Measurements from ENCODE around the gene OR8G5.

Gene OR8G5

DNA sequence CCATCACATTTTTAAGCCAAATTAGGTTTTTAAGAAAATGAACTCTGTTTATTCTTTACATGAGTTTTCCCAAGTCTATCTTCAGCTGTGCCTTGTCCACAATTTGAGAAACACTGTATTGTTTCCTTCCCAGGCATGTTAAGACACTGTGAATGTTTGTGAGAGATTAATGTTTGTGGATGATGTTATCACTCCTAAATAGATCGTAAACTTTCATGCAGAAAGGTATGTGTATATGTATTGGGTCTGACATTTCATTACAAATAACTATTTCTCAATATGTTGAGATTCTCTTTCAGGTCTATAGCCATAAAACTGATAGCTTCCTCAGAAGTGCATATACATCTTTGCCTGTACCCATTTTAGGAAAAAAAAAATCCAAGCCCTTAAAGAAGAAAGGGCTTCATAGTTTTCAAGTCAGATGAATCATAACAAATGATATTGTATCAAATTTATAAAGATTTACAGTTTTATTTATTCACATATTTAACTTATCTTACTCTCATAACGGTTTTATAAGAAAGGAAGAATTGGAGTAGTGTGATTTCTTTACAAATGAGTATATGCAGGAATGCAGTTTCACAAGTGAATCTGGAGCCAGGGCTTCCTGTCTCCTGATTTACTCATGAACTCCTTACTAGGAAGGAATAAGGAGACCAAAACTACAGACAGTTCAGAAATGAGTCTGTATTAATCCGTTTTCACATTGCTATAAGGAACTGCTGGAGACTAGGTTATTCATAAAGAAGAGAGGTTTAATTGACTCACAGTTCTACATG lies 46.4 kb downstream of the OR8G5 start:
- ATAC-seq, result no peak
- TF ChIP-seq ISL1 (CRISPR knock-in tag; IDR thresholded peaks at IDR 0.05) (no peak), ZNF70 (CRISPR knock-in tag; IDR thresholded peaks at IDR 0.05) (no peak), PPARA (CRISPR knock-in tag; IDR thresholded peaks at IDR 0.05; ENCODE audit: borderline replicate concordance) (no peak)
- TF ChIP-seq, protein P1, sequence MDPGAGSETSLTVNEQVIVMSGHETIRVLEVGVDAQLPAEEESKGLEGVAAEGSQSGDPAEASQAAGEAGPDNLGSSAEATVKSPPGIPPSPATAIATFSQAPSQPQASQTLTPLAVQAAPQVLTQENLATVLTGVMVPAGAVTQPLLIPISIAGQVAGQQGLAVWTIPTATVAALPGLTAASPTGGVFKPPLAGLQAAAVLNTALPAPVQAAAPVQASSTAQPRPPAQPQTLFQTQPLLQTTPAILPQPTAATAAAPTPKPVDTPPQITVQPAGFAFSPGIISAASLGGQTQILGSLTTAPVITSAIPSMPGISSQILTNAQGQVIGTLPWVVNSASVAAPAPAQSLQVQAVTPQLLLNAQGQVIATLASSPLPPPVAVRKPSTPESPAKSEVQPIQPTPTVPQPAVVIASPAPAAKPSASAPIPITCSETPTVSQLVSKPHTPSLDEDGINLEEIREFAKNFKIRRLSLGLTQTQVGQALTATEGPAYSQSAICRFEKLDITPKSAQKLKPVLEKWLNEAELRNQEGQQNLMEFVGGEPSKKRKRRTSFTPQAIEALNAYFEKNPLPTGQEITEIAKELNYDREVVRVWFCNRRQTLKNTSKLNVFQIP (CRISPR knock-in tag; IDR thresholded peaks at IDR 0.05; ENCODE audit: borderline replicate concordance, low read depth), result no peak

DNA sequence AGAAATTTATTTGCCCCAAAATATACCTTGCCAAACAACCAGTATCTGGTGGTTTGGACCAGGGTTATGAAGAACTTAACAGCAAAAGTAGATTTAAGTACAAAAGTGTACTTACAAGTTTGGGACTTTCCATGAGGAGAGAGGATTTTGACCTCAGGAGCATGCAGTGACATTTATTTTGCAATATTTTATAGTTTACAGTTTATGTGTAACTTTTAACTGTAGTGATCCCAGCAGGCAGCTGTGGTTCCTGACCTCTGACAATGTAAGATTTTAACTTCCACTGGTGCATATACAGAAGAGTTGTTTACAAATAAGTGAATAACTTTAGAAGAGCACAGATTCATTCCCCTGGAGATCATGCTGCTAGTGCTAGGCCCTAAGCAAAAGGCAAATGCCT lies 50.9 kb downstream of the OR8G5 start:
- TF ChIP-seq ZNF565 (CRISPR knock-in tag; conservative IDR thresholded peaks at IDR 0.05; ENCODE audit: low read depth) (no peak), PPARA (CRISPR knock-in tag; IDR thresholded peaks at IDR 0.05; ENCODE audit: borderline replicate concordance) (no peak), RARB (CRISPR knock-in tag; IDR thresholded peaks at IDR 0.05) (no peak), ARNTL (CRISPR knock-in tag; IDR thresholded peaks at IDR 0.05; ENCODE audit: borderline replicate concordance, low read depth) (no peak), BACH2 (CRISPR knock-in tag; IDR thresholded peaks at IDR 0.05; ENCODE audit: borderline replicate concordance) (no peak), TCF4 (CRISPR knock-in tag; IDR thresholded peaks at IDR 0.05; ENCODE audit: borderline replicate concordance) (no peak), ESRRG (CRISPR knock-in tag; IDR thresholded peaks at IDR 0.05) (no peak), ZC3H10 (CRISPR knock-in tag; IDR thresholded peaks at IDR 0.05) (no peak), CSDC2 (CRISPR knock-in tag; IDR thresholded peaks at IDR 0.05) (no peak), ZNF70 (CRISPR knock-in tag; IDR thresholded peaks at IDR 0.05) (no peak), TOX (CRISPR knock-in tag; IDR thresholded peaks at IDR 0.05; ENCODE audit: borderline replicate concordance) (no peak), ZFP30 (CRISPR knock-in tag; IDR thresholded peaks at IDR 0.05) (no peak)
- TF ChIP-seq, protein P2, sequence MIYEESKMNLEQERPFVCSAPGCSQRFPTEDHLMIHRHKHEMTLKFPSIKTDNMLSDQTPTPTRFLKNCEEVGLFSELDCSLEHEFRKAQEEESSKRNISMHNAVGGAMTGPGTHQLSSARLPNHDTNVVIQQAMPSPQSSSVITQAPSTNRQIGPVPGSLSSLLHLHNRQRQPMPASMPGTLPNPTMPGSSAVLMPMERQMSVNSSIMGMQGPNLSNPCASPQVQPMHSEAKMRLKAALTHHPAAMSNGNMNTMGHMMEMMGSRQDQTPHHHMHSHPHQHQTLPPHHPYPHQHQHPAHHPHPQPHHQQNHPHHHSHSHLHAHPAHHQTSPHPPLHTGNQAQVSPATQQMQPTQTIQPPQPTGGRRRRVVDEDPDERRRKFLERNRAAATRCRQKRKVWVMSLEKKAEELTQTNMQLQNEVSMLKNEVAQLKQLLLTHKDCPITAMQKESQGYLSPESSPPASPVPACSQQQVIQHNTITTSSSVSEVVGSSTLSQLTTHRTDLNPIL (CRISPR knock-in tag; IDR thresholded peaks at IDR 0.05; ENCODE audit: low read depth), result no peak
- TF ChIP-seq, protein P3, sequence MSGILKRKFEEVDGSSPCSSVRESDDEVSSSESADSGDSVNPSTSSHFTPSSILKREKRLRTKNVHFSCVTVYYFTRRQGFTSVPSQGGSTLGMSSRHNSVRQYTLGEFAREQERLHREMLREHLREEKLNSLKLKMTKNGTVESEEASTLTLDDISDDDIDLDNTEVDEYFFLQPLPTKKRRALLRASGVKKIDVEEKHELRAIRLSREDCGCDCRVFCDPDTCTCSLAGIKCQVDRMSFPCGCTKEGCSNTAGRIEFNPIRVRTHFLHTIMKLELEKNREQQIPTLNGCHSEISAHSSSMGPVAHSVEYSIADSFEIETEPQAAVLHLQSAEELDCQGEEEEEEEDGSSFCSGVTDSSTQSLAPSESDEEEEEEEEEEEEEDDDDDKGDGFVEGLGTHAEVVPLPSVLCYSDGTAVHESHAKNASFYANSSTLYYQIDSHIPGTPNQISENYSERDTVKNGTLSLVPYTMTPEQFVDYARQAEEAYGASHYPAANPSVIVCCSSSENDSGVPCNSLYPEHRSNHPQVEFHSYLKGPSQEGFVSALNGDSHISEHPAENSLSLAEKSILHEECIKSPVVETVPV (CRISPR knock-in tag; IDR thresholded peaks at IDR 0.05), result no peak

DNA sequence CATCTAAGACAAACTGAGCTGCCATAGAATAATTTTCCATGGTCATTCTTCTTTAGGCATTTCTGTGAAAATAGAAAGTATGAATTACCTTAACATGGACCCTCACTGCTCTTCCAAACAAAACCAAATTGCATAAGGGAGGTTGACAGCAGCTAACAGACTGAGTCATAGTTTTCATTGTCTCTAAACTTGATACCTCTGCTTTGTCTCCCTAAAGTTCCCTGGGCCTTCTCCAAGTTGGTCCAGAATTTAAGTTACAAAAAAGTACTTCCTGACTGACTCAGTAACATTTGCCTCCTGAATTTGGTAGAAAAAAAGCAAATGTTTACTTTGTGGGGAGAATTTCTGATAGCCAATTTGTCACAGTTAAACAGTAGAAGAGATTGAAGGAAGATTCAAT lies 54.5 kb downstream of the OR8G5 start:
- TF ChIP-seq, protein P1 (CRISPR knock-in tag; IDR thresholded peaks at IDR 0.05; ENCODE audit: borderline replicate concordance, low read depth), result no peak
- no peak for TF ChIP-seq ZNF8 (CRISPR knock-in tag; IDR thresholded peaks at IDR 0.05)
- TF ChIP-seq, protein P3 (CRISPR knock-in tag; IDR thresholded peaks at IDR 0.05), result no peak
- TF ChIP-seq ZFP3 (CRISPR knock-in tag; IDR thresholded peaks at IDR 0.05), result no peak
- TF ChIP-seq SNAI2 (CRISPR knock-in tag; IDR thresholded peaks at IDR 0.05), result no peak
- TF ChIP-seq ZC3H10 (CRISPR knock-in tag; IDR thresholded peaks at IDR 0.05), result no peak
- TF ChIP-seq, protein P4, sequence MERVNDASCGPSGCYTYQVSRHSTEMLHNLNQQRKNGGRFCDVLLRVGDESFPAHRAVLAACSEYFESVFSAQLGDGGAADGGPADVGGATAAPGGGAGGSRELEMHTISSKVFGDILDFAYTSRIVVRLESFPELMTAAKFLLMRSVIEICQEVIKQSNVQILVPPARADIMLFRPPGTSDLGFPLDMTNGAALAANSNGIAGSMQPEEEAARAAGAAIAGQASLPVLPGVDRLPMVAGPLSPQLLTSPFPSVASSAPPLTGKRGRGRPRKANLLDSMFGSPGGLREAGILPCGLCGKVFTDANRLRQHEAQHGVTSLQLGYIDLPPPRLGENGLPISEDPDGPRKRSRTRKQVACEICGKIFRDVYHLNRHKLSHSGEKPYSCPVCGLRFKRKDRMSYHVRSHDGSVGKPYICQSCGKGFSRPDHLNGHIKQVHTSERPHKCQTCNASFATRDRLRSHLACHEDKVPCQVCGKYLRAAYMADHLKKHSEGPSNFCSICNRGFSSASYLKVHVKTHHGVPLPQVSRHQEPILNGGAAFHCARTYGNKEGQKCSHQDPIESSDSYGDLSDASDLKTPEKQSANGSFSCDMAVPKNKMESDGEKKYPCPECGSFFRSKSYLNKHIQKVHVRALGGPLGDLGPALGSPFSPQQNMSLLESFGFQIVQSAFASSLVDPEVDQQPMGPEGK (CRISPR knock-in tag; IDR thresholded peaks at IDR 0.05; ENCODE audit: borderline replicate concordance), result no peak
- no peak for TF ChIP-seq OSR1 (CRISPR knock-in tag; IDR thresholded peaks at IDR 0.05)
- TF ChIP-seq, protein P5, sequence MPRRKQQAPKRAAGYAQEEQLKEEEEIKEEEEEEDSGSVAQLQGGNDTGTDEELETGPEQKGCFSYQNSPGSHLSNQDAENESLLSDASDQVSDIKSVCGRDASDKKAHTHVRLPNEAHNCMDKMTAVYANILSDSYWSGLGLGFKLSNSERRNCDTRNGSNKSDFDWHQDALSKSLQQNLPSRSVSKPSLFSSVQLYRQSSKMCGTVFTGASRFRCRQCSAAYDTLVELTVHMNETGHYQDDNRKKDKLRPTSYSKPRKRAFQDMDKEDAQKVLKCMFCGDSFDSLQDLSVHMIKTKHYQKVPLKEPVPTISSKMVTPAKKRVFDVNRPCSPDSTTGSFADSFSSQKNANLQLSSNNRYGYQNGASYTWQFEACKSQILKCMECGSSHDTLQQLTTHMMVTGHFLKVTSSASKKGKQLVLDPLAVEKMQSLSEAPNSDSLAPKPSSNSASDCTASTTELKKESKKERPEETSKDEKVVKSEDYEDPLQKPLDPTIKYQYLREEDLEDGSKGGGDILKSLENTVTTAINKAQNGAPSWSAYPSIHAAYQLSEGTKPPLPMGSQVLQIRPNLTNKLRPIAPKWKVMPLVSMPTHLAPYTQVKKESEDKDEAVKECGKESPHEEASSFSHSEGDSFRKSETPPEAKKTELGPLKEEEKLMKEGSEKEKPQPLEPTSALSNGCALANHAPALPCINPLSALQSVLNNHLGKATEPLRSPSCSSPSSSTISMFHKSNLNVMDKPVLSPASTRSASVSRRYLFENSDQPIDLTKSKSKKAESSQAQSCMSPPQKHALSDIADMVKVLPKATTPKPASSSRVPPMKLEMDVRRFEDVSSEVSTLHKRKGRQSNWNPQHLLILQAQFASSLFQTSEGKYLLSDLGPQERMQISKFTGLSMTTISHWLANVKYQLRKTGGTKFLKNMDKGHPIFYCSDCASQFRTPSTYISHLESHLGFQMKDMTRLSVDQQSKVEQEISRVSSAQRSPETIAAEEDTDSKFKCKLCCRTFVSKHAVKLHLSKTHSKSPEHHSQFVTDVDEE (CRISPR knock-in tag; IDR thresholded peaks at IDR 0.05), result no peak
- no peak for TF ChIP-seq GLIS3 (CRISPR knock-in tag; IDR thresholded peaks at IDR 0.05)
- TF ChIP-seq ZNF565 (CRISPR knock-in tag; conservative IDR thresholded peaks at IDR 0.05; ENCODE audit: low read depth), result no peak
- TF ChIP-seq CSDC2 (CRISPR knock-in tag; IDR thresholded peaks at IDR 0.05), result no peak
- TF ChIP-seq ESRRG (CRISPR knock-in tag; IDR thresholded peaks at IDR 0.05), result no peak
- no peak for TF ChIP-seq ISL1 (CRISPR knock-in tag; IDR thresholded peaks at IDR 0.05)
- TF ChIP-seq TCF4 (CRISPR knock-in tag; IDR thresholded peaks at IDR 0.05; ENCODE audit: borderline replicate concordance), result no peak
- no peak for TF ChIP-seq ZFP30 (CRISPR knock-in tag; IDR thresholded peaks at IDR 0.05)
- no peak for TF ChIP-seq ZNF70 (CRISPR knock-in tag; IDR thresholded peaks at IDR 0.05)
- no peak for TF ChIP-seq BACH2 (CRISPR knock-in tag; IDR thresholded peaks at IDR 0.05; ENCODE audit: borderline replicate concordance)
- no peak for TF ChIP-seq PPARA (CRISPR knock-in tag; IDR thresholded peaks at IDR 0.05; ENCODE audit: borderline replicate concordance)
- no peak for ATAC-seq

More for the DNA sequence above, 50.9 kb downstream of the OR8G5 start:
- no peak for ATAC-seq

All from SK-N-SH treated with all-trans-retinoic acid at 6 μM for 48 hours (cell line).